Right renal pelvis (tissue), 4 donors: Measurements from ENCODE around the gene UCMA. TPM values are rescaled to one million over a fixed set of nuclear protein-coding genes. Genes with fewer than 3 reads are reported as not detected.

Experiments
- DNase-seq, 4 donors: peaks; one replicate each; pipeline ENCODE4 v3.0.0-alpha.2; 2013; ENCODE audit warnings: low read depth in 4 of 4, low spot score in 3 of 4, missing footprints in 1 of 4
- polyA plus RNA-seq, 4 donors: library from polyadenylated mRNA; unstranded; fragments of 120-200 nt; gene quantifications; one replicate each; pipeline ENCODE4 v1.2.1, GENCODE V29; 2013; ENCODE audit not compliant: insufficient read length in 4 of 4

Gene UCMA
- polyA plus RNA-seq, 4 donors, result not detected

GRCh38 chr10:13190816-13191215 lies 43.4 kb downstream of the UCMA start:
- no peak for DNase-seq

DNA sequence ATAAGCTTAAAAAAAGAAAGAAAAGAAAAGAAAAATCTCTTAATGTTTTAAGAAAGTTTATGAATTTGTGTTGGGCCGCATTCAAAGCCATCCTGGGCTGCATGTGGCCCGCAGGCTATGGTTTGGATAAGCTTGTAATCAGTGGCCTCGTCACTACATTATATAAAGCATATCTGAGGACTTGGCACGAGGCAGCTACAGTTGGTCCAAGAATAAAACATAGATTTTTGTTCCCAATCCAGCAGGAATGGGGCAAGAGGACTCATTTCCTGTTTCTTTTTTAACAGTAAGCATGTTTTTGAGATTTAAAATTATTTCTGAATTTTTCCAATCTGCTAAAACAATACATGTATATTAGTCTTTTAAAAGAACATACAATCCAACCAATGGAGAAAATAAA lies 44.2 kb downstream of the UCMA start:
- DNase-seq, result no peak

DNA sequence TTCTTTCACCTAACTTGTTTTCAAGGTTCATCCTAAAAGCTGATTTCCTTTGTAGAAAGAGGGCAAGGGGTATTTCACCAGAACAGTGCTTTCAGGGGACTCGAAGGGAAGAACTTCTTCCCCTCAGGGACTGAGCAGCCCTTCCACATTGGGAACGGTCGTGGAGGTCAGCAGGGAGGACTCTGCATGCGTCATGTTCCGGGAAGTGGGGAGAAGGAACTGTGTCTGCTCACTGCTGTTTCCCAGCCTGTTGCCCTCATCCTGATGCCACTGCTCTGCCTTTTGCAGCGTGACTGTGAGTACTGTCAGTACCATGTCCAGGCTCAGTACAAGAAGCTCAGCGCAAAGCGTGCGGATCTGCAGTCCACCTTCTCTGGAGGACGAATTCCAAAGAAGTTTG lies 45.6 kb downstream of the UCMA start:
- no peak for DNase-seq

- no peak for DNase-seq
These were observed 47.0 kb downstream of the UCMA start for GRCh38 chr10:13187135-13187534.

DNA sequence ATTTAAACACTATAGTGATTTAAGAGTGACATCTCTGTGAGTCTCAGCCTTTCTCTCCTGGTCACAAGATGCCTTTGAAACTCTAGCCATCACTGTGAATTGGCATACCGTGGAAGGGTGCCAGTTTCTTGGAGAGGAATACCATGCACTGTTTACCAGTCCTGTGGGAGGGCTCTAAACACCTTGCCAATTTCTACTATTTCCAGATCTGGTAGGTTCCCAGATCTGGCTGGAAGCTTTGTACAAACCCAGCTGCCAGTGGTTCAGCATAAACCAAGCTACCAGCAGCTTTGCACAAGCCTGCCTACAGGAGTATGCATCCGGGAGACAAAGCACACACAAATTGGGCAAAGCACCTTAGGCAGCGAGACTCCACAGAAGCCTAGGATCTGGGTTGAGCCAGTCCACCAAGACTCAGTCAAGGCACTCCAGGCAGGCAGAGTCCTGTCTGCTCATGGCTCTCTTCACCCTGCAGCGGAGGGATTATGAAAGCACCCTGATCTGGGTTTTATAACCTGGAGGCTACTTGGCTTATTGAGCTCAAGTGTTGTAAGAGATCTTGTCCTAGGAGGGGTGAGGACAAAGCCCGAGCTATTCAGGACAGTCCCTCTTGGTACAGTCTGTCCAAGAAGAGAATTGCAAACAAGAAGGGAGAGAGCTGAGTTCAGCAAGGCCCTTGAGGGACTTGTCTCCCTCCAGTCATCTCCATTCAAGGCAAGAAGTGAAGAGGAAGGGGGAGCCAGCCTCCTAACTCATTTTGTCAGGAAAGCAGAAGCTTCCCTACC lies 49.3 kb downstream of the UCMA start:
- DNase-seq, result no peak

GRCh38 chr10:13184276-13184675 lies 49.9 kb downstream of the UCMA start:
- no peak for DNase-seq

GRCh38 chr10:13183625-13184024 lies 50.5 kb downstream of the UCMA start:
- no peak for DNase-seq

GRCh38 chr10:13182424-13182823 lies 51.8 kb downstream of the UCMA start:
- DNase-seq, result no peak

DNA sequence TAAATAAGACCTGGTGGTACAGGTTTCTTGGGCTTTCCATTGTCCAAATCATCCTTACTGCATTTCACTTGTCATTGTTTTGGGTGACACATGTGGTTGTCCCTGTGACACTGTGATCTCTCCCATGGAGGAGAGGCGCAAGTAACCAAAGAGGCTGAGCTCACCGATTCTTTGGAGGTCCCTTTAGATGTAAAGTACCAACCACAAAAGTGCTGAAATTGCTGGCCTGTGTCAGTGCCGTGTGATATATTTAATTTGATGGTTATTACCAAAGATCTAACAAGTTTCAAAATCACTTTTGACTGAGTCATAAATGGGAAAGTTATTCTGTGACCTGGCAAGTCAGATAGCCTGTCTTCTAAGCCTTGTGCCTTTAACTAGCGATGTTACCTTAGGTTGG lies 53.4 kb downstream of the UCMA start:
- no peak for DNase-seq

DNA sequence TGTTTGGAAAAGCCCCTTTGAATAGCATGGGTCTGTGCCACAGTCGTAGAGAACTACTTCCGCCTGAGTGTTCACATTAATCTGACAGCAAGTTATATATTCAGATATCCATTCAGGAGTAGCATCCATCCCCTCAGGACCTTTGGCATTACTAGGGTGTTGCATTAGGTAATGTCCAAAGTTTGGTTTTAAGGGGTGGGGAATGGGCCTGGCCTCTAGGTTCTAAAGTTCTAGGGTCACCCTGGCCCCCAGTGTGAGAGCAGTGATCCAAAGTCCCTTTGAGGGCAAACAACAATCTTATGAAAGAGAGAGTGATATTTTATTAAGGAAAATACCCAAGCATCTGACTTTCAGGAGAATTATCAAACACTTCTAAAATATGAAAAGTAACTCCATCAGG lies 60.6 kb downstream of the UCMA start:
- DNase-seq, result no peak

Other genes with a start within 250 kb of the UCMA start
- 10 to 100 TPM; 10.7 to 14.9 (median 13.1) TPM for gene CCDC3, start 232.7 kb downstream of the UCMA start, polyA plus RNA-seq
- 10 to 100 TPM; 34.8 to 44.0 (median 36.5) TPM for gene OPTN, start 134.2 kb downstream of the UCMA start, polyA plus RNA-seq
- gene MCM10, start 72.8 kb downstream of the UCMA start, polyA plus RNA-seq, result 10 to 100 TPM in 2 of 4 donors, 1 to 10 TPM in 2; 9.9 to 10.6 (median 10.2) TPM
- 10 to 100 TPM; 26.3 to 54.7 (median 43.2) TPM for gene PHYH, start 65.7 kb upstream of the UCMA start, polyA plus RNA-seq
- gene SEPHS1, start 113.9 kb upstream of the UCMA start, polyA plus RNA-seq, result 100 to 1,000 TPM; 116 to 142 (median 134) TPM